Body of pancreas (tissue), 4 donors: ENCODE measurements around the gene GTF3C2.
"Not testable (repeated sequence)": the region's sequence is repeated elsewhere in the genome, so short reads cannot be mapped to it uniquely, and the experiment has no call there.

ENCODE experiments used
- POLR2A ChIP-seq, 3 donors: fragments of 450-650 bp; IDR thresholded peaks; one replicate each; pipeline ENCODE4 v1.6.1; 2016; ENCODE audit warnings: antibody characterized with exemption in 3 of 3, mild to moderate bottlenecking in 2 of 3
- TF ChIP-seq, protein P1 (sequence below), 7 experiments: fragments of 450-650 bp in 4 of 7; fragments of 200-600 bp in 3 of 7; sonication (generic) in 3 of 7; IDR thresholded peaks; one replicate each; pipeline ENCODE4 v1.5.1; 2016 to 2019; ENCODE audit warnings: antibody characterized with exemption in 7 of 7

DNA sequence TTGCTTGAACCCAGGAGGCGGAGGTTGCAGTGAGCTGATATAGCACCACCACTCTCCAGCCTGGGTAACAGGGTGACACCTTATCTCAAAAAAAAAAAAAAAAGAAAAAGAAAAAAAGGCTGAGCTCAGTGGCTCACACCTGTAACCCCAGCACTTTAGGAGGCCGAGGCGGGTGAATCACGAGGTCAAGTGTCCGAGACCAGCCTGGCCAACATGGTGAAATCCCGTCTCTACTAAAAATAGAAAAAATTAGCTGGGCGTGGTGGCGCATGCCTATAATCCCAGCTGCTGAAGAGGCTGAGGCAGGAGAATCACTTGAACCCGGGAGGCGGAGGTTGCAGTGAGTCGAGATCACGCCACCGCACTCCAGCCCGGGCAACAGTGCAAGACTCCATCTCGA is 36.7 kb downstream of the GTF3C2 start:
- TF ChIP-seq POLR2A (IDR thresholded peaks at IDR 0.05): not testable (repeated sequence)
- TF ChIP-seq, protein P1, sequence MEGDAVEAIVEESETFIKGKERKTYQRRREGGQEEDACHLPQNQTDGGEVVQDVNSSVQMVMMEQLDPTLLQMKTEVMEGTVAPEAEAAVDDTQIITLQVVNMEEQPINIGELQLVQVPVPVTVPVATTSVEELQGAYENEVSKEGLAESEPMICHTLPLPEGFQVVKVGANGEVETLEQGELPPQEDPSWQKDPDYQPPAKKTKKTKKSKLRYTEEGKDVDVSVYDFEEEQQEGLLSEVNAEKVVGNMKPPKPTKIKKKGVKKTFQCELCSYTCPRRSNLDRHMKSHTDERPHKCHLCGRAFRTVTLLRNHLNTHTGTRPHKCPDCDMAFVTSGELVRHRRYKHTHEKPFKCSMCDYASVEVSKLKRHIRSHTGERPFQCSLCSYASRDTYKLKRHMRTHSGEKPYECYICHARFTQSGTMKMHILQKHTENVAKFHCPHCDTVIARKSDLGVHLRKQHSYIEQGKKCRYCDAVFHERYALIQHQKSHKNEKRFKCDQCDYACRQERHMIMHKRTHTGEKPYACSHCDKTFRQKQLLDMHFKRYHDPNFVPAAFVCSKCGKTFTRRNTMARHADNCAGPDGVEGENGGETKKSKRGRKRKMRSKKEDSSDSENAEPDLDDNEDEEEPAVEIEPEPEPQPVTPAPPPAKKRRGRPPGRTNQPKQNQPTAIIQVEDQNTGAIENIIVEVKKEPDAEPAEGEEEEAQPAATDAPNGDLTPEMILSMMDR (IDR thresholded peaks at IDR 0.05): not testable (repeated sequence)
